H54 (cell line): ENCODE data around the gene MYO3B.
"Not testable (repeated sequence)": the region's sequence is repeated elsewhere in the genome, so short reads cannot be mapped to it uniquely, and the experiment has no call there.

Experiments
- DNase-seq: peaks from one replicate; pipeline ENCODE4 v3.0.0; 2011; ENCODE audit warnings: low spot score, mixed read lengths; ENCODE audit not compliant: insufficient read length
- FAIRE-seq: peaks from 3 replicates; lab custom pipeline; 2011; peaks lifted over from hg19 to GRCh38; lab: Jason Lieb, UNC
- POLR2A ChIP-seq: IDR thresholded peaks from 2 replicates; pipeline ENCODE4 v1.6.1; 2011; ENCODE audit warnings: low read depth, mild to moderate bottlenecking, low read length

Gene MYO3B

GRCh38 chr2:170456914-170457313 lies 279.0 kb downstream of the MYO3B start:
- FAIRE-seq (no peak), DNase-seq (no peak)

GRCh38 chr2:170457742-170458141 lies 279.8 kb downstream of the MYO3B start:
- no peak for TF ChIP-seq POLR2A
- FAIRE-seq: no peak
- no peak for DNase-seq

More at GRCh38 chr2:170456914-170457313, 279.0 kb downstream of the MYO3B start:
- no peak for TF ChIP-seq POLR2A

GRCh38 chr2:170461889-170462288 lies 283.9 kb downstream of the MYO3B start:
- no peak for TF ChIP-seq POLR2A
- FAIRE-seq (no peak), DNase-seq (no peak)

- no peak for DNase-seq
- TF ChIP-seq POLR2A: no peak
- no peak for FAIRE-seq
These were observed 284.7 kb downstream of the MYO3B start for GRCh38 chr2:170462433-170463205.

GRCh38 chr2:170463206-170463537 lies 285.2 kb downstream of the MYO3B start:
- DNase-seq (no peak), FAIRE-seq (no peak)
- no peak for TF ChIP-seq POLR2A

- no peak for TF ChIP-seq POLR2A
- no peak for FAIRE-seq
- no peak for DNase-seq
These were observed 286.3 kb downstream of the MYO3B start for GRCh38 chr2:170464268-170464667.

- no peak for TF ChIP-seq POLR2A
- DNase-seq (no peak), FAIRE-seq (no peak)
These were observed 287.3 kb downstream of the MYO3B start for GRCh38 chr2:170465241-170465640.

- TF ChIP-seq POLR2A: no peak
- DNase-seq: no peak
- FAIRE-seq: no peak
These were observed 288.7 kb downstream of the MYO3B start for GRCh38 chr2:170466632-170467031.

GRCh38 chr2:170467568-170468422 lies 289.8 kb downstream of the MYO3B start:
- FAIRE-seq: no peak
- no peak for DNase-seq
- no peak for TF ChIP-seq POLR2A

GRCh38 chr2:170468557-170468956 lies 290.6 kb downstream of the MYO3B start:
- no peak for FAIRE-seq

GRCh38 chr2:170472498-170472897 lies 294.6 kb downstream of the MYO3B start:
- not testable (repeated sequence) for FAIRE-seq, DNase-seq

More at GRCh38 chr2:170468557-170468956, 290.6 kb downstream of the MYO3B start:
- DNase-seq: no peak
- no peak for TF ChIP-seq POLR2A

- DNase-seq (no peak), FAIRE-seq (no peak)
- no peak for TF ChIP-seq POLR2A
These were observed 297.9 kb downstream of the MYO3B start for GRCh38 chr2:170475878-170476277.

- DNase-seq (no peak), FAIRE-seq (no peak)
- no peak for TF ChIP-seq POLR2A
These were observed 299.7 kb downstream of the MYO3B start for GRCh38 chr2:170477630-170478029.

- FAIRE-seq (no peak), DNase-seq (no peak)
- TF ChIP-seq POLR2A: no peak
These were observed 303.3 kb downstream of the MYO3B start for GRCh38 chr2:170481201-170481600.
